H1 (cell line): ENCODE data around the gene DHX34. TPM values are rescaled to one million over a fixed set of nuclear protein-coding genes. Genes with fewer than 3 reads are reported as not detected.

ENCODE experiments used
- CREB1 ChIP-seq: IDR thresholded peaks from 2 replicates; pipeline ENCODE4 v1.6.1; 2012; ENCODE audit warnings: inconsistent platforms
- NANOG ChIP-seq: IDR thresholded peaks from 2 replicates; pipeline ENCODE4 v1.6.1; 2011; ENCODE audit warnings: low read length, low read depth, mild to moderate bottlenecking, inconsistent platforms; ENCODE audit not compliant: insufficient read depth, poor library complexity, severe bottlenecking
- polyA plus RNA-seq, 7 experiments: library from polyadenylated mRNA; depleted of rRNA in 3 of 7; stranded (reverse) in 5 of 7; unstranded in 2 of 7; fragments of >200 nt in 5 of 7; fragments of 200-250 nt in 2 of 7; gene quantifications; 1 replicate in 5 of 7; 2 replicates in 1 of 7; 4 replicates in 1 of 7; pipeline versions ENCODE4 v1.2.1 to v1.2.3, GENCODE V29; 2011 to 2013; ENCODE audit warnings: missing spikeins in 2 of 7, mixed read lengths in 2 of 7
- total RNA-seq: library from RNA; stranded (reverse); fragmentation: NEBNext Ultra II Directional; extraction: Animal tissue kit (Norgen Biotek cat#: 25700); gene quantifications from 2 replicates; pipeline ENCODE4 v1.2.1, GENCODE V29; 2021

Gene DHX34
- total and polyA plus RNA-seq, 2 of the 8 experiments (the other 6 are each of a cell fraction or from before 2014, with no cell fraction given), result 17.5 to 24.3 TPM

- TF ChIP-seq CREB1, result no peak
- no peak for TF ChIP-seq NANOG
These were observed 38.3 kb upstream of the DHX34 start (continued) for GRCh38 chr19:47310819-47311218.
